GM12891 (cell line): ENCODE results near the gene PSMG1.
"Not testable (repeated sequence)": the region's sequence is repeated elsewhere in the genome, so short reads cannot be mapped to it uniquely, and the experiment has no call there.

Source experiments
- PAX5 ChIP-seq: IDR thresholded peaks from 2 replicates; pipeline ENCODE4 v1.6.1; 2011; ENCODE audit warnings: low read length, moderate library complexity, mild to moderate bottlenecking; ENCODE audit not compliant: insufficient read depth, severe bottlenecking
- POLR2A ChIP-seq: IDR thresholded peaks from 2 replicates; pipeline ENCODE4 v1.6.1; 2011; ENCODE audit warnings: low read depth, low read length, control low read depth
- POLR2AphosphoS5 ChIP-seq: IDR thresholded peaks from 2 replicates; pipeline ENCODE4 v1.6.1; 2011; ENCODE audit warnings: low read depth, low read length, control low read depth
- SPI1 ChIP-seq: IDR thresholded peaks from 2 replicates; pipeline ENCODE4 v1.6.1; 2011; ENCODE audit warnings: low read depth, low read length, control low read depth
- TAF1 ChIP-seq: IDR thresholded peaks from 2 replicates; pipeline ENCODE4 v1.6.1; 2011; ENCODE audit warnings: low read depth, low read length, control low read depth

- not testable (repeated sequence) for TF ChIP-seq POLR2A, POLR2AphosphoS5, SPI1, TAF1, PAX5
Measured at GRCh38 chr21:39157241-39157640, 26.0 kb downstream of the PSMG1 start.
